Activated T-helper 1 cell treated with Interleukin-2 at 50 U/mL for 16 hours (primary cell): Measurements from ENCODE around the gene BICRA.
"Not testable (repeated sequence)": the region's sequence is repeated elsewhere in the genome, so short reads cannot be mapped to it uniquely, and the experiment has no call there.

ENCODE experiments used
- DNase-seq: peaks from one replicate; pipeline ENCODE4 v3.0.0-alpha.2; 2020; ENCODE audit warnings: low read depth

Gene BICRA

GRCh38 chr19:47694466-47695273 lies 85.7 kb downstream of the BICRA start:
- no peak for DNase-seq

- no peak for DNase-seq
These were observed 86.8 kb downstream of the BICRA start for GRCh38 chr19:47695533-47696262.

GRCh38 chr19:47696635-47697034 lies 87.7 kb downstream of the BICRA start:
- no peak for DNase-seq

GRCh38 chr19:47697863-47698609 lies 89.1 kb downstream of the BICRA start:
- peak; percentile 18 for DNase-seq

GRCh38 chr19:47698631-47699359 lies 89.9 kb downstream of the BICRA start:
- no peak for DNase-seq

GRCh38 chr19:47699360-47699917 lies 90.5 kb downstream of the BICRA start:
- no peak for DNase-seq

- no peak for DNase-seq
These were observed 92.2 kb downstream of the BICRA start for GRCh38 chr19:47700934-47701716.

- DNase-seq, result no peak
These were observed 93.0 kb downstream of the BICRA start for GRCh38 chr19:47701717-47702552.

GRCh38 chr19:47702671-47703070 lies 93.7 kb downstream of the BICRA start:
- DNase-seq, result no peak

GRCh38 chr19:47703301-47703700 lies 94.4 kb downstream of the BICRA start:
- DNase-seq, result no peak

- no peak for DNase-seq
These were observed 95.1 kb downstream of the BICRA start for GRCh38 chr19:47704024-47704423.

- DNase-seq, result no peak
These were observed 95.7 kb downstream of the BICRA start for GRCh38 chr19:47704656-47705055.

GRCh38 chr19:47707135-47707925 lies 98.4 kb downstream of the BICRA start:
- DNase-seq, result peak; percentile 46

GRCh38 chr19:47711652-47712242 lies 102.8 kb downstream of the BICRA start:
- no peak for DNase-seq

- peak; percentile 20 for DNase-seq
These were observed 104.4 kb downstream of the BICRA start, which contains the start of gene EHD2 for GRCh38 chr19:47713046-47714021. TSS of gene EHD2 (plus strand) at chr19:47713422. CDS start at chr19:47716613, 3,191 bp downstream.

GRCh38 chr19:47714339-47714738 lies 105.4 kb downstream of the BICRA start:
- DNase-seq, result no peak

- DNase-seq, result not testable (repeated sequence)
These were observed 105.9 kb downstream of the BICRA start for GRCh38 chr19:47714855-47715254.
